HG03095 (cell line): Measurements from ENCODE around the gene NUP214.

Source experiments
- ATAC-seq: cut with Tn5 transposase; IDR thresholded peaks from one replicate; pipeline ENCODE4 v1.9.1; 2021; ENCODE audit warnings: moderate library complexity; ENCODE audit not compliant: unreplicated experiment

NUP214 gene

GRCh38 chr9:131125288-131126058 lies at the start of gene NUP214:
Gene NUP214, plus strand, starts transcription at chr9:131125586. Its CDS starts 119 bp downstream, at chr9:131125705.
- peak; percentile 91 for ATAC-seq

GRCh38 chr9:131076347-131077195 lies 48.8 kb upstream of the NUP214 start:
- ATAC-seq = no peak

GRCh38 chr9:131078427-131079366 lies 46.7 kb upstream of the NUP214 start:
- no peak for ATAC-seq

- ATAC-seq = no peak
Observed at GRCh38 chr9:131080589-131080988, 44.8 kb upstream of the NUP214 start.

- ATAC-seq = no peak
Observed at GRCh38 chr9:131081868-131082267, 43.5 kb upstream of the NUP214 start.

- no peak for ATAC-seq
Observed at GRCh38 chr9:131082774-131083512, 42.4 kb upstream of the NUP214 start.

- ATAC-seq = no peak
Observed at GRCh38 chr9:131084661-131085369, 40.6 kb upstream of the NUP214 start.

GRCh38 chr9:131085370-131086122 lies 39.8 kb upstream of the NUP214 start:
- no peak for ATAC-seq

GRCh38 chr9:131087354-131087893 lies 38.0 kb upstream of the NUP214 start:
- ATAC-seq = no peak

GRCh38 chr9:131090025-131090787 lies 35.2 kb upstream of the NUP214 start:
- ATAC-seq = no peak

GRCh38 chr9:131091352-131091992 lies 33.9 kb upstream of the NUP214 start:
- no peak for ATAC-seq

GRCh38 chr9:131092030-131092429 lies 33.4 kb upstream of the NUP214 start:
- no peak for ATAC-seq

GRCh38 chr9:131092548-131093440 lies 32.6 kb upstream of the NUP214 start:
- no peak for ATAC-seq

GRCh38 chr9:131094015-131094414 lies 31.4 kb upstream of the NUP214 start:
- ATAC-seq = no peak

GRCh38 chr9:131094622-131095021 lies 30.8 kb upstream of the NUP214 start:
- ATAC-seq = no peak

- no peak for ATAC-seq
Observed at GRCh38 chr9:131095666-131096268, 29.6 kb upstream of the NUP214 start.
